HG03354 (cell line): ENCODE measurements around the gene GRK7.
A peak's percentile ranks its signal among the peaks of the same experiment; 100 is the strongest.

Experiments
- ATAC-seq: cut with Tn5 transposase; IDR thresholded peaks from one replicate; pipeline ENCODE4 v1.9.1; 2021; ENCODE audit warnings: mild to moderate bottlenecking; ENCODE audit not compliant: unreplicated experiment, poor library complexity, severe bottlenecking

GRK7 gene

GRCh38 chr3:141763088-141763750 is at the start of gene GRK7:
TSS of gene GRK7 (plus strand) at chr3:141763408. CDS start at chr3:141778285, 14,877 bp downstream.
- no peak for ATAC-seq

GRCh38 chr3:141714671-141715070 is 48.5 kb upstream of the GRK7 start:
- no peak for ATAC-seq

- ATAC-seq, result no peak
Observed at GRCh38 chr3:141722081-141722480, 41.1 kb upstream of the GRK7 start.

GRCh38 chr3:141722648-141723047 is 40.6 kb upstream of the GRK7 start:
- ATAC-seq, result no peak

GRCh38 chr3:141723255-141723654 is 40.0 kb upstream of the GRK7 start:
- no peak for ATAC-seq

- no peak for ATAC-seq
Observed at GRCh38 chr3:141724186-141724585, 39.0 kb upstream of the GRK7 start.

GRCh38 chr3:141725036-141725435 is 38.2 kb upstream of the GRK7 start:
- ATAC-seq, result no peak

- no peak for ATAC-seq
Observed at GRCh38 chr3:141726483-141726882, 36.7 kb upstream of the GRK7 start.

GRCh38 chr3:141728355-141728892 is 34.8 kb upstream of the GRK7 start:
- ATAC-seq, result no peak

- ATAC-seq, result no peak
Observed at GRCh38 chr3:141729240-141729639, 34.0 kb upstream of the GRK7 start.

GRCh38 chr3:141735176-141735575 is 28.0 kb upstream of the GRK7 start:
- ATAC-seq, result no peak

GRCh38 chr3:141735770-141736465 is 27.3 kb upstream of the GRK7 start:
- ATAC-seq, result no peak

- no peak for ATAC-seq
Observed at GRCh38 chr3:141737093-141737492, 26.1 kb upstream of the GRK7 start.

GRCh38 chr3:141737678-141738021 is 25.6 kb upstream of the GRK7 start:
- ATAC-seq, result no peak

- ATAC-seq, result peak; percentile 93
Observed at GRCh38 chr3:141738022-141738890, 25.0 kb upstream of the GRK7 start, which contains the start of gene RNF7. TSS of gene RNF7 (plus strand) at chr3:141738298. CDS start at chr3:141738342, 44 bp downstream.

- ATAC-seq, result no peak
Observed at GRCh38 chr3:141738891-141739363, 24.3 kb upstream of the GRK7 start.

- no peak for ATAC-seq
Observed at GRCh38 chr3:141739731-141740130, 23.5 kb upstream of the GRK7 start.

GRCh38 chr3:141740349-141740748 is 22.9 kb upstream of the GRK7 start:
- no peak for ATAC-seq

GRCh38 chr3:141743305-141743704 is 19.9 kb upstream of the GRK7 start:
- ATAC-seq, result no peak

GRCh38 chr3:141746962-141747361 is 16.2 kb upstream of the GRK7 start:
- ATAC-seq, result no peak
